Measurements from ENCODE around the gene ARAP3.
"Not testable (repeated sequence)": the region's sequence is repeated elsewhere in the genome, so short reads cannot be mapped to it uniquely, and the experiment has no call there.

The ARAP3 gene

GRCh38 chr5:141681695-141682641 lies at the start of gene ARAP3:
TSS of gene ARAP3 (minus strand) at chr5:141682230. CDS start at chr5:141680486, 1,744 bp downstream.
- no peak for DNase-seq (ENCODE audit: low spot score)

- peak; percentile 50 for DNase-seq (ENCODE audit: low spot score)
Observed at GRCh38 chr5:141729387-141730006, 47.5 kb upstream of the ARAP3 start.

GRCh38 chr5:141725891-141726290 lies 43.9 kb upstream of the ARAP3 start:
- DNase-seq (ENCODE audit: low spot score): no peak

- not testable (repeated sequence) for DNase-seq (ENCODE audit: low spot score)
Observed at GRCh38 chr5:141725174-141725573, 43.1 kb upstream of the ARAP3 start.

- DNase-seq (ENCODE audit: low spot score): no peak
Observed at GRCh38 chr5:141722266-141722665, 40.2 kb upstream of the ARAP3 start.

GRCh38 chr5:141717043-141717442 lies 35.0 kb upstream of the ARAP3 start:
- no peak for DNase-seq (ENCODE audit: low spot score)

- DNase-seq (ENCODE audit: low spot score): no peak
Observed at GRCh38 chr5:141716468-141716867, 34.4 kb upstream of the ARAP3 start.

GRCh38 chr5:141716009-141716408 lies 34.0 kb upstream of the ARAP3 start:
- DNase-seq (ENCODE audit: low spot score): no peak

- no peak for DNase-seq (ENCODE audit: low spot score)
Observed at GRCh38 chr5:141715346-141715905, 33.4 kb upstream of the ARAP3 start.

- DNase-seq (ENCODE audit: low spot score): no peak
Observed at GRCh38 chr5:141714542-141715310, 32.7 kb upstream of the ARAP3 start.

- DNase-seq (ENCODE audit: low spot score): no peak
Observed at GRCh38 chr5:141713616-141714309, 31.7 kb upstream of the ARAP3 start.

- no peak for DNase-seq (ENCODE audit: low spot score)
Observed at GRCh38 chr5:141711687-141712086, 29.7 kb upstream of the ARAP3 start.

- peak; percentile 51 for DNase-seq (ENCODE audit: low spot score)
Observed at GRCh38 chr5:141709699-141710267, 27.8 kb upstream of the ARAP3 start.

- no peak for DNase-seq (ENCODE audit: low spot score)
Observed at GRCh38 chr5:141708016-141708415, 26.0 kb upstream of the ARAP3 start.

GRCh38 chr5:141707510-141707909 lies 25.5 kb upstream of the ARAP3 start:
- no peak for DNase-seq (ENCODE audit: low spot score)

GRCh38 chr5:141706121-141706520 lies 24.1 kb upstream of the ARAP3 start:
- no peak for DNase-seq (ENCODE audit: low spot score)

GRCh38 chr5:141705469-141705868 lies 23.4 kb upstream of the ARAP3 start:
- DNase-seq (ENCODE audit: low spot score): no peak

- DNase-seq (ENCODE audit: low spot score): no peak
Observed at GRCh38 chr5:141704782-141705297, 22.8 kb upstream of the ARAP3 start.

- no peak for DNase-seq (ENCODE audit: low spot score)
Observed at GRCh38 chr5:141703133-141703561, 21.1 kb upstream of the ARAP3 start.

GRCh38 chr5:141701360-141702119 lies 19.5 kb upstream of the ARAP3 start:
- DNase-seq (ENCODE audit: low spot score): peak; percentile 59
